Measurements from ENCODE around the gene ZMYND10.

ZMYND10 gene

GRCh38 chr3:50345586-50346234 is at the start of gene ZMYND10:
Gene ZMYND10, minus strand, starts transcription at chr3:50345732. Its CDS starts 153 bp downstream, at chr3:50345579.
- peak; percentile 93 for DNase-seq (ENCODE audit: low spot score)

GRCh38 chr3:50393061-50393460 is 47.5 kb upstream of the ZMYND10 start:
- DNase-seq (ENCODE audit: low spot score) = no peak

GRCh38 chr3:50392101-50392715 is 46.7 kb upstream of the ZMYND10 start:
- no peak for DNase-seq (ENCODE audit: low spot score)

- no peak for DNase-seq (ENCODE audit: low spot score)
Observed at GRCh38 chr3:50390508-50391224, 45.1 kb upstream of the ZMYND10 start.

GRCh38 chr3:50389414-50389767 is 43.9 kb upstream of the ZMYND10 start:
- DNase-seq (ENCODE audit: low spot score) = no peak

- DNase-seq (ENCODE audit: low spot score) = no peak
Observed at GRCh38 chr3:50388720-50389413, 43.3 kb upstream of the ZMYND10 start.

- peak; percentile 50 for DNase-seq (ENCODE audit: low spot score)
Observed at GRCh38 chr3:50388016-50388719, 42.6 kb upstream of the ZMYND10 start.

- DNase-seq (ENCODE audit: low spot score) = no peak
Observed at GRCh38 chr3:50385754-50386153, 40.2 kb upstream of the ZMYND10 start.

- no peak for DNase-seq (ENCODE audit: low spot score)
Observed at GRCh38 chr3:50383750-50384149, 38.2 kb upstream of the ZMYND10 start.

- no peak for DNase-seq (ENCODE audit: low spot score)
Observed at GRCh38 chr3:50382722-50383121, 37.2 kb upstream of the ZMYND10 start.

- DNase-seq (ENCODE audit: low spot score) = no peak
Observed at GRCh38 chr3:50381383-50381782, 35.9 kb upstream of the ZMYND10 start.

GRCh38 chr3:50380405-50381085 is 35.0 kb upstream of the ZMYND10 start:
- no peak for DNase-seq (ENCODE audit: low spot score)

- no peak for DNase-seq (ENCODE audit: low spot score)
Observed at GRCh38 chr3:50378757-50379156, 33.2 kb upstream of the ZMYND10 start.

GRCh38 chr3:50378024-50378423 is 32.5 kb upstream of the ZMYND10 start:
- no peak for DNase-seq (ENCODE audit: low spot score)

GRCh38 chr3:50375258-50375931 is 29.9 kb upstream of the ZMYND10 start:
- DNase-seq (ENCODE audit: low spot score) = no peak

GRCh38 chr3:50374363-50375257 is 29.1 kb upstream of the ZMYND10 start:
- DNase-seq (ENCODE audit: low spot score) = no peak

GRCh38 chr3:50373146-50374051 is 27.9 kb upstream of the ZMYND10 start:
- DNase-seq (ENCODE audit: low spot score) = no peak

GRCh38 chr3:50372349-50372748 is 26.8 kb upstream of the ZMYND10 start:
- no peak for DNase-seq (ENCODE audit: low spot score)
